Anterior cingulate cortex (tissue), 58 donors: ENCODE data around the gene SGF29.
"Not testable (repeated sequence)": the region's sequence is repeated elsewhere in the genome, so short reads cannot be mapped to it uniquely, and the experiment has no call there.

Source experiments
- DNase-seq, 58 donors: peaks; one replicate each; lab custom pipeline; 2025; lab: John Stamatoyannopoulos, UW

The SGF29 gene

GRCh38 chr16:28531777-28532744, 21.7 kb upstream of the SGF29 start:
- peak in 4 of 58 donors; percentile 0 to 37 (median 13) for DNase-seq

GRCh38 chr16:28532940-28533647, 20.6 kb upstream of the SGF29 start:
- DNase-seq = no peak

GRCh38 chr16:28534542-28535373, 19.0 kb upstream of the SGF29 start:
- DNase-seq = peak in 2 of 58 donors; percentile 1 to 22

GRCh38 chr16:28537076-28537475, 16.6 kb upstream of the SGF29 start:
- DNase-seq = no peak

GRCh38 chr16:28537964-28538732, 15.6 kb upstream of the SGF29 start:
- DNase-seq = no peak

- peak in 52 of 58 donors; percentile 3 to 83 (median 39) for DNase-seq
Observed at GRCh38 chr16:28538733-28539596, 14.8 kb upstream of the SGF29 start, which contains the start of gene NUPR1. Gene NUPR1 (minus strand): TSS chr16:28538974. CDS start chr16:28538907, 67 bp downstream.

- DNase-seq = no peak
Observed at GRCh38 chr16:28540346-28540745, 13.4 kb upstream of the SGF29 start.

- no peak for DNase-seq
Observed at GRCh38 chr16:28542646-28543045, 11.1 kb upstream of the SGF29 start.

- peak in 8 of 58 donors; percentile 1 to 11 (median 6) for DNase-seq
Observed at GRCh38 chr16:28543072-28543471, 10.6 kb upstream of the SGF29 start.

- no peak for DNase-seq
Observed at GRCh38 chr16:28544998-28545397, 8.7 kb upstream of the SGF29 start.

- not testable (repeated sequence) for DNase-seq
Observed at GRCh38 chr16:28545964-28546363, 7.8 kb upstream of the SGF29 start.

- DNase-seq = no peak
Observed at GRCh38 chr16:28546626-28547025, 7.1 kb upstream of the SGF29 start.

GRCh38 chr16:28548306-28548802, 5.4 kb upstream of the SGF29 start:
- no peak for DNase-seq

GRCh38 chr16:28549301-28549899, 4.3 kb upstream of the SGF29 start:
- DNase-seq = no peak

GRCh38 chr16:28554634-28555423, 1.1 kb downstream of the SGF29 start:
- DNase-seq = peak in 1 of 58 donors; percentile 15

GRCh38 chr16:28555561-28555960, 1.8 kb downstream of the SGF29 start:
- DNase-seq = no peak

GRCh38 chr16:28556914-28557320, 3.2 kb downstream of the SGF29 start:
- no peak for DNase-seq
